DOHH2 (cell line): ENCODE results near the gene TBC1D22A.

Source experiments
- H3F3A ChIP-seq: fragments of 200-600 bp; sonication (generic), shearing (Covaris generic); 2 replicates; pipeline ENCODE4 v1.6.0; 2016; ENCODE audit warnings: antibody characterized with exemption, mild to moderate bottlenecking; ENCODE audit not compliant: control insufficient read depth, insufficient read depth
- H3K27ac ChIP-seq: fragments of 200-600 bp; sonication (generic); 2 replicates; pipeline ENCODE4 v1.5.1; 2014; ENCODE audit warnings: low read depth, mild to moderate bottlenecking, low read length, moderate library complexity
- H3K27me3 ChIP-seq: fragments of 200-600 bp; sonication (generic); 2 replicates; pipeline ENCODE4 v1.6.1; 2014; ENCODE audit warnings: mild to moderate bottlenecking, low read length, mixed read lengths; ENCODE audit not compliant: control insufficient read depth
- H3K36me3 ChIP-seq: fragments of 200-600 bp; sonication (generic); 2 replicates; pipeline ENCODE4 v1.6.1; 2014; ENCODE audit warnings: mild to moderate bottlenecking, low read length, moderate library complexity, mixed read lengths; ENCODE audit not compliant: control insufficient read depth
- H3K4me1 ChIP-seq: fragments of 200-600 bp; sonication (generic); 2 replicates; pipeline ENCODE4 v1.6.1; 2014; ENCODE audit warnings: mild to moderate bottlenecking, low read length, mixed read lengths; ENCODE audit not compliant: control insufficient read depth
- H3K4me2 ChIP-seq: fragments of 200-600 bp; sonication (generic); 2 replicates; pipeline ENCODE4 v1.6.0; 2014; ENCODE audit warnings: mild to moderate bottlenecking, low read length, moderate library complexity
- H3K4me3 ChIP-seq: fragments of 200-600 bp; sonication (generic); 2 replicates; pipeline ENCODE4 v1.5.1; 2014; ENCODE audit warnings: mild to moderate bottlenecking, low read length, mixed read lengths
- H3K79me2 ChIP-seq: fragments of 200-600 bp; sonication (generic); 2 replicates; pipeline ENCODE4 v1.6.1; 2014; ENCODE audit warnings: mild to moderate bottlenecking, low read length, mixed read lengths; ENCODE audit not compliant: control insufficient read depth
- H3K9me2 ChIP-seq: fragments of 200-600 bp; sonication (generic); replicated peaks from 2 replicates; pipeline ENCODE4 v1.6.1; 2014; ENCODE audit warnings: mild to moderate bottlenecking, low read length, mixed read lengths; ENCODE audit not compliant: control insufficient read depth
- H3K9me3 ChIP-seq: fragments of 200-600 bp; sonication (generic); 2 replicates; pipeline ENCODE4 v1.6.1; 2014; ENCODE audit warnings: antibody characterized with exemption, low read length, mixed read lengths; ENCODE audit not compliant: control insufficient read depth, insufficient read depth
- H4K20me1 ChIP-seq: fragments of 200-600 bp; sonication (generic); 2 replicates; pipeline ENCODE4 v1.6.0; 2014; ENCODE audit warnings: low read depth, mild to moderate bottlenecking, antibody characterized with exemption, low read length, moderate library complexity; ENCODE audit not compliant: control insufficient read depth, insufficient read depth
- CTCF ChIP-seq: fragments of 200-600 bp; sonication (generic); IDR thresholded peaks from one replicate; pipeline ENCODE4 v1.5.1; 2014; ENCODE audit warnings: antibody characterized with exemption, mild to moderate bottlenecking, low read depth, low read length; ENCODE audit not compliant: poor library complexity, severe bottlenecking
- EZH2phosphoT487 ChIP-seq: fragments of 200-600 bp; sonication (generic); IDR thresholded peaks from 2 replicates; pipeline ENCODE4 v1.6.1; 2017; ENCODE audit warnings: borderline replicate concordance, mild to moderate bottlenecking, antibody characterized with exemption, low read length, moderate library complexity, mixed read lengths

Gene TBC1D22A

DNA sequence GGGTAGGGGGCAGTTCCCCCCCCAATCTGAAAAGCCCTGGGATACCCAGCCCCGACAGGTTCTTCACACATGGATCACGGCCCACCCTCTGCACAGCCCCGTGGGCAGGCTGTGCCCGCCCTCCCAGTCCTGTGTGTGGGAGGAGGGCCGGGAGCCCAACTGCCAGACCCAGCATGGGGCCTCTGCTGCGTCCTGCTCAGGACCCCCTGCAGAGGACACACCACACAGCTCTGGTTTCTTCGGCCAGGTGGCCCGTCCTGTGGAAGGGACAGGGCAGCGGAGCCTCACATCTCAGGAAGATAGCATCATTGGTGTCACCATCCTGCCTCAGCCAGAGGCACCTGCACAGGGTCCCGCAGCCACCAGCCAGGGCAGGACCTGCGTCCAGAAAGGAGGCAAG lies 396.0 kb downstream of the TBC1D22A start:
- Histone ChIP-seq H3K9me2 (no peaks in the 10 kb centered on the region), H3K36me3 (peaks cover 10% of the 10 kb centered on the region), H3F3A (no peaks in the 10 kb centered on the region), H3K79me2 (no peaks in the 10 kb centered on the region), H3K27me3 (no peaks in the 10 kb centered on the region), H3K4me1 (no peaks in the 10 kb centered on the region), H3K27ac (no peak overlapping the region), H3K9me3 (no peaks in the 10 kb centered on the region), H3K4me3 (no peak overlapping the region), H3K4me2 (no peak overlapping the region), H4K20me1 (no peaks in the 10 kb centered on the region)
- no peak for TF ChIP-seq EZH2phosphoT487
- no peak for TF ChIP-seq CTCF

DNA sequence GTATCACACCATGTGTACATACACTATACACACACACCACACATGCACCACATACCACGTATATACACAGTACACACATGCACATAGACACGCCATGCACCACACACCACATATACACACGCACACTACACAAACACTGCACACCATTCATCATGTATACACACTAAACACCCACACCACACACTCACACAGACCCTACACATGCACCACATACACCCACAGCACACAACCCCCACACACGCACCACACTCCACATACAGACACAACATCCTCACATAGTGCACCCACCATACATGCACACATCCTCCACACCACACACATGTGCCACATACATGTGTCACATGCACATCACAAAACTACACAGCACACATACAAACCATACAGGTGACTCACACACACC lies 397.1 kb downstream of the TBC1D22A start:
- no peaks in the 10 kb centered on the region for H3K4me1 ChIP-seq
- no peaks in the 10 kb centered on the region for H3K9me2 ChIP-seq
- H3K27me3 ChIP-seq: no peaks in the 10 kb centered on the region
- H3F3A ChIP-seq: no peaks in the 10 kb centered on the region
- no peaks in the 10 kb centered on the region for H3K9me3 ChIP-seq
- H3K27ac ChIP-seq: no peak overlapping the region
- no peak overlapping the region for H3K4me2 ChIP-seq
- H3K79me2 ChIP-seq: no peaks in the 10 kb centered on the region
- TF ChIP-seq EZH2phosphoT487: no peak
- no peak for TF ChIP-seq CTCF
- peaks cover 10% of the 10 kb centered on the region for H3K36me3 ChIP-seq
- H3K4me3 ChIP-seq: no peak overlapping the region
- no peaks in the 10 kb centered on the region for H4K20me1 ChIP-seq

- H3K9me2 ChIP-seq: no peaks in the 10 kb centered on the region
- TF ChIP-seq CTCF (no peak), EZH2phosphoT487 (no peak)
- H3F3A ChIP-seq: no peaks in the 10 kb centered on the region
- H3K36me3 ChIP-seq: peaks cover 10% of the 10 kb centered on the region
- no peak overlapping the region for H3K4me2 ChIP-seq
- H4K20me1 ChIP-seq: no peaks in the 10 kb centered on the region
- no peaks in the 10 kb centered on the region for H3K9me3 ChIP-seq
- H3K27ac ChIP-seq: no peak overlapping the region
- no peaks in the 10 kb centered on the region for H3K79me2 ChIP-seq
- no peaks in the 10 kb centered on the region for H3K4me1 ChIP-seq
- H3K27me3 ChIP-seq: no peaks in the 10 kb centered on the region
- H3K4me3 ChIP-seq: no peak overlapping the region
These were observed 397.7 kb downstream of the TBC1D22A start for GRCh38 chr22:47160141-47160541.
